Tibial nerve (tissue), 4 donors: ENCODE results near the gene CUX1.

ENCODE experiments used
- CTCF ChIP-seq, 5 experiments: fragments of 200-600 bp in 3 of 5; fragments of 450-650 bp in 2 of 5; sonication (generic) in 3 of 5; IDR thresholded peaks; one replicate each; pipeline ENCODE4 v1.5.1; 2016 to 2019; ENCODE audit warnings: antibody characterized with exemption in 5 of 5, mild to moderate bottlenecking in 3 of 5, moderate library complexity in 2 of 5
- EP300 ChIP-seq, 2 donors: sonication (generic); formaldehyde crosslinking; IDR thresholded peaks; one replicate each; pipeline ENCODE4 v1.6.1; 2017; ENCODE audit warnings: antibody characterized with exemption in 2 of 2, mild to moderate bottlenecking in 1 of 2

- TF ChIP-seq CTCF (IDR thresholded peaks at IDR 0.05) (peak in 1 of 5 experiments; percentile 11), EP300 (IDR thresholded peaks at IDR 0.05) (no peak)
Observed at GRCh38 chr7:101804967-101805366, 12.5 kb upstream of the CUX1 start.
